Smooth muscle cell (in vitro differentiated cells): ENCODE data around the gene OCA2. TPM values are rescaled to one million over a fixed set of nuclear protein-coding genes. Genes with fewer than 3 reads are reported as not detected.
A peak's percentile ranks its signal among the peaks of the same experiment; 100 is the strongest.

Experiments used
- DNase-seq: peaks from one replicate; lab custom pipeline; 2025; ENCODE audit not compliant: unreplicated experiment; lab: John Stamatoyannopoulos, UW
- H2AFZ ChIP-seq: fragments of 200-600 bp; sonication (generic); 2 replicates; pipeline ENCODE4 v1.6.0; 2016; ENCODE audit warnings: antibody characterized with exemption, low read depth, mild to moderate bottlenecking
- H3F3A ChIP-seq: fragments of 200-600 bp; sonication (generic); 2 replicates; pipeline ENCODE4 v1.6.0; 2017; ENCODE audit warnings: antibody characterized with exemption, low read depth
- H3K27ac ChIP-seq: fragments of 200-600 bp; sonication (generic); 2 replicates; pipeline ENCODE4 v1.5.1; 2016; ENCODE audit warnings: low read depth, mild to moderate bottlenecking
- H3K27me3 ChIP-seq: fragments of 200-600 bp; sonication (generic); 2 replicates; pipeline ENCODE4 v1.6.1; 2016; ENCODE audit warnings: low read depth, mild to moderate bottlenecking
- H3K36me3 ChIP-seq: fragments of 200-600 bp; sonication (generic); 2 replicates; pipeline ENCODE4 v1.5.1; 2016; ENCODE audit warnings: low read depth
- H3K4me1 ChIP-seq: fragments of 200-600 bp; sonication (generic); 2 replicates; pipeline ENCODE4 v1.5.1; 2016; ENCODE audit warnings: low read depth
- H3K4me2 ChIP-seq: fragments of 200-600 bp; sonication (generic); 2 replicates; pipeline ENCODE4 v1.6.0; 2016; ENCODE audit warnings: mild to moderate bottlenecking
- H3K4me3 ChIP-seq: fragments of 200-600 bp; sonication (generic); 2 replicates; pipeline ENCODE4 v1.5.1; 2016; ENCODE audit warnings: mild to moderate bottlenecking
- H3K79me2 ChIP-seq: fragments of 200-600 bp; sonication (generic); 2 replicates; pipeline ENCODE4 v1.6.0; 2016; ENCODE audit warnings: low read depth, mild to moderate bottlenecking
- H3K9ac ChIP-seq: fragments of 200-600 bp; sonication (generic); 2 replicates; pipeline ENCODE4 v1.6.0; 2016; ENCODE audit warnings: low read depth
- H3K9me3 ChIP-seq: fragments of 200-600 bp; sonication (generic); replicated peaks from 2 replicates; pipeline ENCODE4 v1.5.1; 2016; ENCODE audit warnings: low read depth
- H4K20me1 ChIP-seq: fragments of 200-600 bp; sonication (generic); 2 replicates; pipeline ENCODE4 v1.6.0; 2016; ENCODE audit warnings: low read depth
- CTCF ChIP-seq: fragments of 200-600 bp; sonication (generic); IDR thresholded peaks from 2 replicates; pipeline ENCODE4 v1.5.1; 2017; ENCODE audit warnings: borderline replicate concordance, mild to moderate bottlenecking, antibody characterized with exemption; ENCODE audit not compliant: insufficient read depth, poor library complexity, severe bottlenecking
- WGBS: methylation state at CpG from one replicate; pipeline ENCODE4 v1.1.7; 2016; ENCODE audit warnings: low lambda C conversion rate; 5-methylcytosine and 5-hydroxymethylcytosine counted together
- polyA plus RNA-seq: library from polyadenylated mRNA; unstranded; fragments of >200 nt; fragmentation: Nextera tagmentation; extraction: Ambion mirVana; gene quantifications from 2 replicates; pipeline ENCODE4 v1.2.1, GENCODE V29; 2016
- total RNA-seq: library from RNA; depleted of rRNA; stranded (reverse); fragments of >200 nt; gene quantifications from 2 replicates; pipeline ENCODE4 v1.2.3, GENCODE V29; 2014

OCA2 gene
- total and polyA plus RNA-seq, 2 experiments from 2014 or later: 0.16 TPM; not detected in 1

DNA sequence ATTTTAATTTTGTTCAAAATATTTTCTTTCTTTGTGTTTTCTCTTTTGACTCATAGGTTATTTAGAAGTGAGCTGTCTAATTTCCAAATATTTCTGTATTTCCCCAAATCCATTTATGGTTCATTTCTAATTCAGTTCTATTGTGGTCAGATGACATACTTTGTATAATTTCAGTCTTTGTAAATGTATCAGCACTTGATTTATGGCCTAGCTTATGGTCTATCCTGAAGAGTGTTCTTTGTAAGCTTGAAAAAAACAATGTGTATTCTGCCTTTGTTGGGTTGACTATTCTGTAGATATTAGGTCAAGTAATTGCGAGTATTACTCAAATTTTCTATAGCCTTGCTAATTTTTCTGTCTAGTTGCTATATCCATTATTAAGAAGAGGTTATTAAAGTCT lies 311.2 kb downstream of the OCA2 start:
- H3K9ac ChIP-seq: no peak overlapping the region
- no peaks in the 10 kb centered on the region for H3K36me3 ChIP-seq
- no peaks in the 10 kb centered on the region for H4K20me1 ChIP-seq
- H3K9me3 ChIP-seq: no peaks in the 10 kb centered on the region
- no peaks in the 10 kb centered on the region for H3K4me1 ChIP-seq
- no peak for TF ChIP-seq CTCF
- H3K79me2 ChIP-seq: no peaks in the 10 kb centered on the region
- no peak overlapping the region for H3K4me2 ChIP-seq
- H3K27me3 ChIP-seq: no peaks in the 10 kb centered on the region
- no peak overlapping the region for H3K27ac ChIP-seq
- H3K4me3 ChIP-seq: no peak overlapping the region
- H2AFZ ChIP-seq: no peak overlapping the region
- no peaks in the 10 kb centered on the region for H3F3A ChIP-seq
- no peak for DNase-seq
- WGBS: 85% methylated on average over 1 of the region's 1 CpG

- Histone ChIP-seq H3K4me1 (no peaks in the 10 kb centered on the region), H4K20me1 (no peaks in the 10 kb centered on the region), H3K4me2 (no peak overlapping the region), H3K36me3 (no peaks in the 10 kb centered on the region), H3K27ac (no peak overlapping the region), H3K9me3 (no peaks in the 10 kb centered on the region), H3K9ac (no peak overlapping the region), H3F3A (no peaks in the 10 kb centered on the region), H3K79me2 (no peaks in the 10 kb centered on the region), H3K27me3 (no peaks in the 10 kb centered on the region), H3K4me3 (no peak overlapping the region), H2AFZ (no peak overlapping the region)
- no peak for DNase-seq
- TF ChIP-seq CTCF: no peak
- 83% methylated on average over 6 of the region's 6 CpGs for WGBS
Measured at GRCh38 chr15:27784107-27784506, 315.0 kb downstream of the OCA2 start.

- no peak for DNase-seq
- Histone ChIP-seq H3K27me3 (no peaks in the 10 kb centered on the region), H3K4me2 (no peak overlapping the region), H4K20me1 (no peaks in the 10 kb centered on the region), H3K79me2 (no peaks in the 10 kb centered on the region), H3K36me3 (no peaks in the 10 kb centered on the region), H3K4me3 (no peak overlapping the region), H3F3A (no peaks in the 10 kb centered on the region), H3K4me1 (no peaks in the 10 kb centered on the region), H3K9ac (no peak overlapping the region), H3K27ac (no peak overlapping the region), H3K9me3 (no peaks in the 10 kb centered on the region), H2AFZ (no peak overlapping the region)
- 90% methylated on average over 3 of the region's 3 CpGs for WGBS
- TF ChIP-seq CTCF: no peak
Measured at GRCh38 chr15:27783678-27784077, 315.4 kb downstream of the OCA2 start.

DNA sequence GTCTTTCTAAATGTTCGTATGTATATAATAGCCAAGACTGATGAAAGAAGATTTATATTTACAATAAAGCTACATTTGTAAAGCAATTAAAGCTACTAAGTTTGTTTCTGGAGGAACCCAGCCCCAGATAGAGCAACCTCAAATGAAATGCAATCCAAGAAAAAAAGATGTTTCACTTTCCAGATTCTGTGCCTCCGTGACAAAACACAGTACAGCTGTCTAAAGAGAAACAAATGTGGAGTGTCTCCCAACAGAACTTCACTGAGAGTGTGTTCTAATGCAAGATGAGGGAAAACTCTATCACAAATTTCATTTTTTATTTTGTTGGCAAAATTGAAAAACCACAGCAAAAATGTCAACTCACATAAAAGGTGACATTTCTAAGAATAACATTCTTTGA lies 317.0 kb downstream of the OCA2 start:
- Histone ChIP-seq H3K27me3 (no peaks in the 10 kb centered on the region), H2AFZ (peak overlapping the region; percentile 66), H4K20me1 (no peaks in the 10 kb centered on the region), H3F3A (no peaks in the 10 kb centered on the region), H3K4me3 (no peak overlapping the region), H3K79me2 (no peaks in the 10 kb centered on the region), H3K36me3 (no peaks in the 10 kb centered on the region), H3K4me2 (peak overlapping the region; percentile 1), H3K27ac (no peak overlapping the region), H3K4me1 (no peaks in the 10 kb centered on the region), H3K9me3 (no peaks in the 10 kb centered on the region), H3K9ac (no peak overlapping the region)
- WGBS: 56% methylated on average over 2 of the region's 2 CpGs
- DNase-seq: no peak
- no peak for TF ChIP-seq CTCF
